CD4-positive, alpha-beta T cell treated with Interleukin-15 for 4 hours (primary cell): ENCODE results near the gene TNFRSF25.
"Not testable (repeated sequence)": the region's sequence is repeated elsewhere in the genome, so short reads cannot be mapped to it uniquely, and the experiment has no call there.

Experiments
- DNase-seq: peaks from one replicate; pipeline ENCODE4 v3.0.0-alpha.2; 2020; ENCODE audit warnings: low spot score

TNFRSF25 gene

DNA sequence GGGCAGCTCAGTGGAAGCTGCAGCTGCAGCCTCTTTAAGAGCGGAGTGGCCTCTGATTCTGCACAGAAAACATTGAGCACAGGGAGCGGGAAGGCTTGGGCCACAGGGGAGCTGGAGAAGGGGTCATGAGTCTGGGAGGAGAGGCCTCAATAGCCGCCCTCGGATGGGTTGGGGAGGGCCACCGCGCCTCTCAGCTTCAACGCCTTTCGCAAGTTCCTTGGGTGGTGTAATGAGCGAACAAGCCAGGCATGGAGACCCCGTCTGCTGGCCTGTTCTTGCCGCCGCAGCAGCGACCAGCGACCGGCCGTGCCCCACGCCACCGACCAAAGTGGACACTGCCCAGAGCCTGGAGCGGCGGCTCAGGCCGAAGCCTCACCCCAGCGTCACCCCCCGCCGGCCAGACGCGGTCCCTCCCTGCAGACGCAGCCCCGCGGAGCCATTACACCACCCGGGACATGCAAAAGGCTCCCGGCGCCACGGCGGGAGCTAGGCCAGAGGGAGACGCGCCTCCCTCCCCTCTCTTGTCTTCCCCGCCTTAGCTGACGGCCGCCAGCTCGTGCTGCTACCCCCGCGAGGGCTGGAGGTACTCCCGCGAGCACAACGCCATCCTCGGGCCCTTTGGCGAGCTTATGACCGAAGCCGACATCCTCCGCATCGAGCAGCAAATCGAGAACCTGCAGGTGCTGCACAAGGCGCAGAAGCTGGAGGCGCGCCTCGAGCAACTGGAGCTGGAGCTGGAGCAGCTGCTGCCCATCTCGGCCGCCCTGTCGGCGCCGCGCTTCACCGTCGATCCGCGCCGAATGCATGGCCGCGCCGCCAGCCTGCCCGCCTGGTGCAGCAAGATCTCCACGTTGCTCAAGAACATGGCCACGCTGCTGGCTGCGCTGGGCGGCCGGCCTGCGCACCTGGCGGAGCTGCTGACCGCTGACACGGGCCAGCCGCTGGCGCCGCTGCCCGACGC, 11.8 kb downstream of the TNFRSF25 start:
- DNase-seq: not testable (repeated sequence)

DNA sequence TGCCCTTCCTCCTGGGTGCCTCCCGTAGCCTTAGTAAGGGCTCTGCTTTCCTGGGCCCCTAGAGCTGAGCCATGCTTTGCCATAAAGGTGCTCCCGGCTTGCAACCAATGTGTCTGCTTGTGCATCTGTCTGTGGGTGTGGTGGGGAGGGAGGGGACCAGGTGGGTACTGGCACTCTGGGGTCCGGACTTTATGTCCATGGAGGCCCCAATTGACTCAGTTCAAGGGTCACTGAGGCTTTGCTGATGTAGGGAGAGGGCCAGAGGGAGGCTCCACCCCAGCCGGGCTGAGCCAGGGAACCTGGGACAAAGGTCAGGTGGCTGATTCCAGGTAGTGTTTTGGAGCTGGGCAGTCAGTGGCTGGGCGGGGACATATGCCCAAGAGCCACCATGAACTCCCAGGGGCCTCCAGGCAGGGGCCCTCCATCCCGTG, 15.0 kb downstream of the TNFRSF25 start:
- no peak for DNase-seq

DNA sequence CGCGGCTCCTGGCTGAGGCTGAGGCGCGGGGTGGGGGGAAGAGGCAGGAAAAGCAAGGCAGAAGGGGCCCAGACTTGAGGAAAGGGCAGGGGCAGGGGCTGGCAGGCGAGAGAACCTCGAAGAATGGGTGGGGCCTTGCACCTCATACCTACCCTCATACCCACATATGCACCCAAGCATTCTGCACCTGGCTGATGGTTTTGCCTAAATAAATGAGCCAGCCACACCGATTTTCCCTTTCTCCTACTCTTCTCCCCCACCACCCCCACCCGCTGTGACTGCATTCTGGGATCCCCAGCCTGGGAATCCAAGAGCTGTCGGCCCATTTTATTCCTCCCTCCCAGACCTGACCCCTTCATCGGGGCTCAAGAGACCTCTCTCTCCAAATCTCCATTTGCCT, 15.5 kb downstream of the TNFRSF25 start:
- DNase-seq: not testable (repeated sequence)

DNA sequence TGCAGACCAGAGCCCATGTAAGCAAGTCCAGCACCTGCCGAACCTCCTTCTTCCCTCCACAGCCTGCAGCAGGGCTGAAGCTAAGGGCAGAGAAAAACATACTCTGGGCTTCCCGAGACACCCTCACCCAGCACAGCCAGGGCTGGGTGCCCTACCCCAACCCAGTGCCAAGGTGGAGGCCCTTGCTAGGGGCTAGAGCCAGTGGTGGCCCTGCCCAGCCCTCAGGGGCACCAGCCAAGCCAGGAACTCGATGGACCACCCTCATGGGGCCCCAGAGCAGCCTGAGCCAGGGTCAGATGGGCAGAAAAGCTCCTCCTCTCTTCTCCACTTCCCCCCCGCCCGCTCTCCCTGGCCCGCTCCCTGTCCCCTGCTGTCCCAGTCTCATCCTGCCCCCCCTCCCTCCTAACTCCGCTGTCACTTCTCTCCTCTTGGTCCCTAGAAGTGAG, 15.9 kb downstream of the TNFRSF25 start:
- DNase-seq: no peak

DNA sequence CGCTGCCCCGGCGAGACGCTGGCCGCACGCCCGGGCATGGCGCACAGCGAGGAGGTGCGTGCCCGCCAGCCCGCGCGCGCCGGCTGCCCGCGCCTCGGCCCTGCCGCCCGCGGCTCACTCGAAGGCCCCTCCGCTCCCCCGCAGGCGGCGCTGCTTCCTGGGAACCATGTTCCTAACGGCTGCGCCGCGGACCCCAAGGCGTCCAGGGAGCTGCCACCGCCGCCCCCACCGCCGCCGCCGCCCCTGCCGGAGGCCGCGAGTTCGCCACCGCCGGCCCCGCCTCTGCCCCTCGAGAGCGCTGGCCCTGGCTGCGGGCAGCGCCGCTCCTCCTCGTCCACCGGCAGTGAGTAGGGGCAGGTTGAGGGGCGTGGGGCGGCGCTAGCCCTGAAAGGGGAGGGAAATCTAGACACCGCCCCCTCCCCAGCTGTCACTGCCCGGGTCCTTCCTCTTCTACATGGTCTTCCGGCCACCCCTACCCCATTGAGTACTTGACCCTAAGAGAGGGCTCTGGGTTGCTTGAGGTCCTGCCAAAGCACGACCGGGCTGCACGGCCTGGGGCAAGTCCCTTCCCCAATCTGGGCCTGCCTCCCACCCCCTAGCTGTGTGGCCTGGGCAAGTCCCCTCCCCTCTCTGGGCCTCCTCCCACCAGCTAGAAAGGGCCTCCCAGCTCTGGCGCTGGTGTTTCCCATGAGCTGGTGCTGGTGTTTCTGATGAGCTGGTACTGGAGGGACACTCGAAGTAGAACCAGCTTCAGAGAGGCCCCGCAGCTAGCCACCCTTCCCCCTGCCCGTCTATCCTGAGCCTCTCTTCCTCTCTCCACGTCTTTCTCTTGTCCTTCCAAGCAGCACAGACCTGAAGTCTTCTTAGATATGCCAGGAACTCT, 17.0 kb downstream of the TNFRSF25 start:
- DNase-seq: no peak

DNA sequence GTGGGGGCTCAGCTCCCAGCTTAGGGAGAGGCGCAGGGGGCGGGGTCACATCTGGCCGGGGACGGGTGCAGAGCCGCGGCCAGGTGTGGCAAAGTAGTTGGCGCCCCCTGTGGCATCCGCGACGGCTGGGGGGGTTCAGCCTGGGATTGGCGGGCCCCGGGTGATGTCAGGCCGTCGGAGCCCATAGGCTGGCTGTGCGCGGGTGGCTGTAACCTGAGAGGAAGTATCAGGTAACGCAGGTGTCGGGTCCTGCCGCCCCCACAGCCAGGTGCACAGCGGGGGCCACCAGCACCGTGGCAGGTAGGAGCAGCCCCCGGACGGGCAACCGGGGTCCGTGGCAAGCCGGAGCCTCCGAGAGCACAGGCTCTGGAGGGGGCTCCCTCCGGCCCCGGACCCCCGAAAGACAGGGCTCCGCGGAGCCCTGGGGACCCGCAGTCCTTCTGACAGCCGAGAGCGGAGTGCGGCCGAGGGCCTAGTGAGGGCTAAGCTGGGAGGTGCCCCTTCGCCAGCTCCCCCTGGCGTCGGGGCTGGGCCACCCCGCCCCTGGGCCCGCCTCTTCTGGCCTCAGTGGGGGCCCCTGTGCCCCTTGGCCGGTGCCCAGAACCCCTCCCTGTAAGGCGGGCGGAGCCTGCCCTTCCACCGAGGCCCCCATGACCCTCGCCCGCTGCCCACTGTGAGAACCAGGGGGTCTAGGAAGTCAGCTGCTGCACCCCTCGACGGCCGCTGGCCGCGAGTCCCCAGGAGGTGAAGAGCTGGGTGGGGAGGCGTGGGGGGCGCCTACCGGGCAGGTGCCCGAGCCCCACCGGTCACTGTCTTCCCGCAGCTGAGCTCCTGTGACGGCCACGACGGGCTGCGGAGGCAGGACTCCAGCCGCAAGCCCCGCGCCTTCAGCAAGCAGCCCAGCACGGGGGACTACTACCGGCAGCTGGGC, 17.9 kb downstream of the TNFRSF25 start:
- peak; percentile 43 for DNase-seq

DNA sequence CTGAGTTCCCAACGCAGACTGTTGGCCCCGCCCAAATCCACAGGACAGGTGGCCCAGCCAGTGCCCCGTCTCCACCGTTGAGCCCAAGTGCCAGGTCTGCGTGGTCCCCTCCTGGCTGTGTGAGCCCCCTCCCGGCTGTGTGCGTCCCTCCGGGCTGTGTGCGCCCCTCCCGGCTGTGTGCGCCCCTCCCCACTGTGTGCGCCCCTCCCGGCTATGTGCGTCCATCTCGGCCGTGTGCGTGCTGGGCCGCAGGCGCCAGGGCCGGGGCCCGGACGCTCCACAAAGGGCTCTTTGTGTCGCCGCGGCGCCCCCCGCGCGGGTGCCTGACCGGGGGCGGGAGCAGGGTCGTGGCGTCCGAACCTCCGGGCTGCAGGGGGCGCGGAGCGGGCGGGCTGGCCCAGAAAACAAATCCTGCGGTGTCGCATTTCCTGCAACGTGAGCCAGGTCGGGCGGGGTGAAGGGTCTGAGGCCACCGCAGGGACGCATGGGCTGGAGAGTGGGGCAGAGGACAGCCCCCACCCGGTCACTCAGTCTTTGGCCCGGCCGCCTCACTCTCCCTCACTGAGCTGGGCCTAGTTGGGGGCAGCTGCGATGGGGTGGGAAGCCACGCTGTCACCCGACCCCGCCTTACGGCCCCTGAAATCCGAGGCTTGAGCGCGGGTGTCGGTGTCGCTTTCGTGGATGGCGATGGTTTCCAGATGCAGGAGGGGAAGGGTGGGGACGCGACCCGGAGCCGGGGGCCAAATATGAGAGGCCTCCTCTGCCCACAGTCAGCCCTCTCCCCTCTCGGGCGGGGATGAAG, 18.8 kb downstream of the TNFRSF25 start:
- no peak for DNase-seq

DNA sequence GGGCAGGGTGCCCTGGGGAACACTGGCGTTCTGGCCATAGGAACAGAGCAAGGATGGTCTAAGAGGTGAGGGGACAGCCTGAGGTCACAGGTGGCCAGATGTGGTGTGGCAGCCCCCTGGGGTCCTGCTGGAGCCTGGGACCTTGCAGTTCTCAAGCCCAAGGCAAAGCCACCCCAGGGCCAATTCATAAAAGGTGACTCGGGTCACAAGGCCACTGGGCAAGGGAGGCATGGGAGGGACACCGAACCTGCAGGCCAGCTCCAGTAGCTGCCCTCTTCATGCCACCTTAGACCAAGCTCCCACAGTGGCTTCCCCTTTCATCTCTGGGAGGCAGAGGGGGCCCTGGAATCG, 19.3 kb downstream of the TNFRSF25 start:
- no peak for DNase-seq

DNA sequence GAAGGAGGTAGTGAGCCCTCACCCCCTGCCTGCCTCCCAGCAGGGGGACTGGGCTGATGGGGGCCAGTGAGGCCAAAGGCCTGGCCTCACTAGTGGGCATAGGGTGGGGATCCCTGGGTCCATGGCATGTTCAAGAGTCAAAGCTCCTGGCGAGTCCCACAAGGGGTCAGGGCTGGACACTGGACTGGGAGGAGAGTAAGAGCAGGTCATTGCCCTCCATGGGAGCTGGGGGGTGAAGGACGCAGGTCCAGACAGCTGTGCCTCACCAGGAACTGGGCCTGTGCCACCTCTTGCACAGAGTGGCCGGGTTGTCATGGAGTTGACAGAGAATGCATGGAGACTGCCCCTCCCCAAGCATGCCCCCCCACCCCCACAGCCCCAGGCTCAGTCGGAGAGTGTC, 20.0 kb downstream of the TNFRSF25 start:
- not testable (repeated sequence) for DNase-seq

DNA sequence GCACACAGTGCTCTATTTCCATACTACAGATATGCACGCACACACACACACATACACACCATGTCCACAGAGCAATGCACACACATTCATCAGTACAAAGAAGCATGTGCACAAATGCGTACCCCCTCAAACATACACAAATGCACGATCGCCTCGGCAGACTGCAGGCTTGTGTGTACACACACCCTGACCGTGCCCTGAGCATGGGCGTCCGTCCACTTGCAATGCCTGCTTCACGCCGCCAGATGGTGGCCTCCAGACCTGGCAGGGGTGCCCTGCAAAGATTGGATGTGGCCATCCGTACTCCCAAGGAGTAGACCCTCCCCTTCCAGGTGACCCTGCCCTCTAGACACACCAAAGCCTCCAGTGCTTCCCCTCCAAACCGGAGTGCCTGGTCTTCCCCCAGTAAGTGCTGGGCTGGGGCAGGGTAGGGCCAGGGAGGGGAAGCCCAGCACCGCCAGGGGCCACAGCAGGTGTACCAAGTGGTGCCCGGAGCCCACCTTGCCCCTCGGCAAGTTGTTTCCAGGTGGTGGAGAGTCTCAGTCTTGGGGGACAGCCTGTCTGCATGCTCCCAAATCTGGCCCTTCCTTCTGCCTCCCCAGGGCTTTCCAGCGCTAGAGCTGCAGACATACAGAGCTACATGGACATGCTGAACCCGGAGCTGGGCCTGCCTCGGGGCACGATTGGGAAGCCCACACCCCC, 20.8 kb downstream of the TNFRSF25 start:
- peak; percentile 55 for DNase-seq

DNA sequence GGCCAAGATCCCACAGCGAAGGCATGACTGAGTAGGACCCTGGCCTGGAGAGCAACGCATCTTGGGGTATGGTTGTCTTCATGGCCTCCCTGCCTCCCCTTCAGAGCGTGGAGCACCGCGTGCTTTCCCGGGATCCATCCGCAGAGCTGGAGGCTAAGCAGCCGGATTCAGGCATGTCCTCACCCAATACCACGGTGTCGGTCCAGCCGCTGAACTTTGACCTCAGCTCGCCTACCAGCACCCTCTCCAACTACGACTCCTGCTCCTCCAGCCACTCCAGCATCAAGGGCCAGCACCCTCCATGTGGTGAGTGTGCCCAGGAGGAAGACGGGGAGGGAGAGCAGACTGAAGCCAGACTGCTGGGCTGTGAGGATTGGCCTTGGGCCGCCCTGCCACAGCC, 21.6 kb downstream of the TNFRSF25 start:
- no peak for DNase-seq

DNA sequence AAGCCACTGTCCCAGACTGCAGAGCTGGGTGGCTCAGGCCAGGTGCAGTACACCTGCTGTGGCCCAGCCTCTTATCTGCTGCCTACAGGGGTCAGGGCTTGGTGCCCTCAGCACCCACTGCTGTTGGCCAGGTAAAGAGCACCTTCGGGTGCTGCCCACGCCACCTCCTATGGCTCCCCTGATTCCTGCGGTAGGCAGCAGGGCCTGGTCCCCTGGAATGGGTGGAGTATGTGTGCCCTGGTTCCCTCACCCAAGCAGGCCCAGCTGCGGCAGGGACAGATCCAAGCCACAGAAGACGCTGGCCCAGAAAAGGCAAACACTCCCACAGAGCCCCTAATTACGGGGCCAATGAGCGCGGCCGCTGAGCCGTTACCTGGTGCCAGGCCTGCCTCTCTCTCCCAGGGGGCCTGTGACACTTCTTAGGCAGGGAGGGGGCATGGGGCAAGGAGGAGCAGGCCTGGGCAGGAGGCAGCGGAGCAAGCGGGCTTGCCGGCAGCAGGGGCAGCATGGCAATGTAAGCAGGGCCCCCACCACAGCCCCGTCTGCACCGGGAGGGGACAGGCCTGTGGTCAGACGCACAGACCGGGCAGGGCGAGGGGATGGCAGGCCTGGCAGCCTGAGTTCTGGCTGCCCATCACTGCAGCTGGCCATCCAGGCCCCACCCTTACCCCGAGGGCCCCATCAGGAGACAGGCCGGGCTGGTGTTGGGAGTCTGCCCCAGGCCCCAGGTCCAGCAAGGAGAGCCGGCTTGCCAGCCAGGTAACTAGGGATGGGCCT, 22.4 kb downstream of the TNFRSF25 start:
- DNase-seq: no peak

DNA sequence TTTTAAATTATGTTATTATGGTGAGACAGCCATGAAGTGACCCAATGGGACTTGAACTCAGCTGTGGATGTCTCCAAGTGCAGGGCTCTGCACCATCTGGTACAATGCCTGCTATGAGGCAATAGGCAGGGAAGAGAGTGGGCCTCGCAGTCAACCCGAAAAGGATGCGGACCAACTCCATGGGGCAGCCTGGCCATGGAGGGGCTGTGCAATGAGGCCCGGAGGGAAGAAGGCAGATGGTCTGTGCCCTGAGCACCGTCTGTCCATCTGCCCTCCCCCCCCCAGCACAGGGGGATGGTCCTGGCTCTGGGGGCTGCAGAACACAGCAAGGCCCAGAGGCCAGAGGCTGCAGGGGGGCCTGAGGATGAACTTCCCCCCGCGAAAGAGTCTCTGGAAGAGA, 24.4 kb downstream of the TNFRSF25 start:
- DNase-seq: no peak

DNA sequence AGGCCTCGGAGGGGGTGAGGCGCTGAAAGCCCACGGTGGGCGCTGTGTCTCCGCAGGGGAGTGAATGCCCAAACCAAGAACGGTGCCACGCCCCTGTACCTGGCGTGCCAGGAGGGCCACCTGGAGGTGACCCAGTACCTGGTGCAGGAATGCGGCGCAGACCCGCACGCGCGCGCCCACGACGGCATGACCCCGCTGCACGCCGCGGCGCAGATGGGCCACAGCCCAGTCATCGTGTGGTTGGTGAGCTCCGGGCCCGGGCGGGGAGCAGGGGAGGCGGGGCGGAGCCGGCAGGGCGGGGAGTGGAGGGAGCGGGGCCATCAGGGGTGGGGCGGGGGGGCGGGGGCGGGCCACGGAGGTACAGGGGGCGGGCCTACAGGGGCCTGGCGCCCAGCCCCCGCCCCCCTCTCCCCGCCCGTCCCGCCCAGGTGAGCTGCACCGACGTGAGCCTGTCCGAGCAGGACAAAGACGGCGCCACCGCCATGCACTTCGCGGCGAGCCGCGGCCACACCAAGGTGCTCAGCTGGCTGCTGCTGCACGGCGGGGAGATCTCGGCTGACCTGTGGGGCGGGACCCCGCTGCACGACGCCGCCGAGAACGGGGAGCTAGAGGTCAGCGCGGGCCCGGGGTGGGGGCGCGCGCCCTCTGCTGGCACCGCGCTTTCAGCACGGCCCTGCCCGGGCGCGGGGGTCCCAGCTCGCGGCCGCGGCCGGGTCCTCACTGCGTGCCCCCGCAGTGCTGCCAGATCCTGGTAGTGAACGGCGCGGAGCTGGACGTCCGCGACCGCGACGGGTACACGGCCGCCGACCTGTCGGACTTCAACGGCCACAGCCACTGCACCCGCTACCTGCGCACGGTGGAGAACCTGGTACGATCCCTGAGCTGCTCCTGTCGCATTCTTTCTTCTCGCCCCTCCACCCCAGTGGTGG, 25.5 kb downstream of the TNFRSF25 start:
- DNase-seq: peak; percentile 81

DNA sequence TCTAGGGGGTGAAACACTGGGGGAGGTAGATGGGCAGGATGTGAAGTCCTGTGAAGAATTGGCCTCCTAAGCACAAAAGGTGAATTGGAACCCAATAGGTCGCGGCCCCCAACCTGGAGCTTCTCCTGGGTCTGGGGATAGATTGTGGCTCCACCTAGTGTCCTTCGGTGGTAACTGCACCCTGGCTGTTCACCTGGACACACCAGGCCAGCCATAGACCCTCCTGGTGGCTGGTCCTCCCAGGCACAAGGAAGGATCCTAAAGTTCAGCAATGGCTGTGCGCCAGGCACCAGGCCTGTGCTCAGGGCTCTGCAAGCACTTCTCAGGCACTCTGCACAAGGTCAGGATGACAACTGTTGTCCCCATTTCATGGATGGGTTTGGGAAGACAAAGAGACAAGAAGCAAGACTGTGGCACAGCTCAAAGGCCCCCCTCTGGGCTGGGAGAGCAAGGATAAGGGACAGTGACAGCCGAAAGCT, 27.9 kb downstream of the TNFRSF25 start:
- peak; percentile 73 for DNase-seq

DNA sequence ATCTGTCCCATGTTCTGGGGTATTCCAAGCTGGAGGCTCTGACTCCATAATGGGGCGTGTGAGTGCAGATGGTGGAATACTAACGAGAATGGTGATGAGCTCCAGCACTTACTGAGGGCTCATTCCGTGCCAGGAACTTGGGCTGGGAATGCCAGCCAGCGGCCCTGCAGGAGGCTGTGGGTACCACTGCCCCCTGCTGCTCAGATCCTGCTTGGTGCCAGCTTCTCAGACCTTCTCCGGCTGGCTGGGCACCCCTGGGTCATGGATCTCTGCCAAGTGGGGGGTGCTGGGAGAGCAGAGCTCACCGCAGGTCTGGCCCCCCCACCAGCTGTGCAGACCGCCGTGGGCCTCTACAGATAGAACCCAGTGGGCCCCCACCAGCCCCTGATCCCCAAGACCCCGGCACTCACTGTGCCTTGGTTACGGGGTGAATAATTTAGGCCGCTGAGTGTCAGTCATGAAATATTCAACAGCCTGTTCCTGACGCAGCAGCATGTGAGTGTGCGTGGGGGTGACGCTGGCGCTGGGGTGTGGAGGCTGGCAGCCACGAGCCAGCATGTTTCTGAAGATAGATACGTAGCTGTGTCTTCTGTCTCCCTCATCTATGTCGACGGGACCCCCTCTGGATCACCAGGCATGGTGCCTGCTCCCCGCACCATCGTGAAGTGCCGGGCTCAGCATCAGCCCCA, 28.8 kb downstream of the TNFRSF25 start:
- DNase-seq: not testable (repeated sequence)

DNA sequence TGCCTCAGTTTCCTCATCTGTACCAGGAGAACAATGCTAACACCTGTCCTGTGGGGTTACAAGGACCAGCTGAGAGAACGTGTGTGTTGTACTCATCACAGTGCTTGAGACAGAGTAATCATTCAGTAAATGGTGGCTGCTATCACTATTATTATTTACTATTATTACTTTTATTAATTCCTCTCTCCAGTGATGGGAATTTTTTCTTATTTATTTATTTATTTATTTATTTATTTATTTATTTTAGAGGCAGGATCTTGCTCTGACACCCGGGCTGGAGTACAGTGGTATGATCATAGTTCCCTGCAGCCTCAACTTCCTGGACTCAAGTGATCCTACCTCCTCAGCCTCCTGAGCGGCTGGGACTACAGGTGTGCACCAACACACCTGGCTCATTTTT, 29.7 kb downstream of the TNFRSF25 start:
- not testable (repeated sequence) for DNase-seq

DNA sequence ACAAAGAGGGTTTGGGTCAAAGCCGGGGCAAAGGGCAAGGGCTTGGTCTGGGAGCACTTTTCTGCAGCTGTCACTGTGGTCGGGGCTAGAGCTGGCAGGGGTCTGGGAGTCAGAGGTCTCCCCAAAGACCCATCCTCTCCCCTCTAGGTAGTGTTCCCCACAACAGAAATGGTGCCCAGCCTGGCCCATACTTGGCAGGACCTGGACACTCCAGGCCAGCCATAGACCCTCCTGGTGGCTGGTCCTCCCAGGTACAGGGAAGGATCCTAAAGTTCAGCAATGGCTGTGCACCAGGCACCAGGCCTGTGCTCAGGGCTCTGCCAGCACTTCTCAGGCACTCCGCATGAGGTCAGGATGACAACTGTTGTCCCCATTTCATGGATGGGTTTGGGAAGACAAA, 30.4 kb downstream of the TNFRSF25 start:
- no peak for DNase-seq
